IMR-90 (cell line): ENCODE results near the gene PGA5. TPM values are rescaled to one million over a fixed set of nuclear protein-coding genes. Genes with fewer than 3 reads are reported as not detected.

ENCODE experiments used
- polyA plus RNA-seq, 3 experiments: library from polyadenylated mRNA; depleted of rRNA; stranded (reverse); fragments of >200 nt; gene quantifications; 2 replicates each; pipeline ENCODE4 v1.2.3, GENCODE V29; 2012; ENCODE audit warnings: low replicate concordance in 1 of 3
- total RNA-seq: library from RNA; depleted of rRNA; stranded (reverse); fragments of >200 nt; gene quantifications from 2 replicates; pipeline ENCODE4 v1.2.3, GENCODE V29; 2012; rRNA removed

PGA5 gene
- total and polyA plus RNA-seq, 2 of the 4 experiments (the other 2 are of a cell fraction) = not detected

Other genes with a start within 250 kb of the PGA5 start
- not detected in 2 replicates for gene CD5, start 138.7 kb upstream of the PGA5 start, total RNA-seq
- gene CD5, start 138.7 kb upstream of the PGA5 start, polyA plus RNA-seq (2012; rRNA removed) = not detected in 2 replicates
- gene VPS37C, start 79.7 kb upstream of the PGA5 start, total RNA-seq = 3.2 and 3.6 TPM in 2 replicates
- 13.2 and 14.1 TPM in 2 replicates for gene VPS37C, start 79.7 kb upstream of the PGA5 start, polyA plus RNA-seq (2012; rRNA removed)
- 0.18 TPM in 1 of 2 replicates, not detected in the other for gene PGA3, start 37.7 kb upstream of the PGA5 start, total RNA-seq
- gene PGA3, start 37.7 kb upstream of the PGA5 start, polyA plus RNA-seq (2012; rRNA removed) = not detected in 2 replicates
- not detected in 2 replicates for gene PGA4, start 18.8 kb upstream of the PGA5 start, total RNA-seq
- not detected in 2 replicates for gene PGA4, start 18.8 kb upstream of the PGA5 start, polyA plus RNA-seq (2012; rRNA removed)
- under 0.01 and 0.28 TPM in 2 replicates for gene VWCE, start 54.1 kb downstream of the PGA5 start, total RNA-seq
- 1.1 and 1.7 TPM in 2 replicates for gene VWCE, start 54.1 kb downstream of the PGA5 start, polyA plus RNA-seq (2012; rRNA removed)
- gene DDB1, start 91.9 kb downstream of the PGA5 start, total RNA-seq = 372 and 412 TPM in 2 replicates
- 208 and 221 TPM in 2 replicates for gene DDB1, start 91.9 kb downstream of the PGA5 start, polyA plus RNA-seq (2012; rRNA removed)
- gene TKFC, start 92.1 kb downstream of the PGA5 start, total RNA-seq = 8.9 and 10.4 TPM in 2 replicates
- 30.8 and 33.3 TPM in 2 replicates for gene TKFC, start 92.1 kb downstream of the PGA5 start, polyA plus RNA-seq (2012; rRNA removed)
- 13.6 and 15.3 TPM in 2 replicates for gene CYB561A3, start 120.7 kb downstream of the PGA5 start, total RNA-seq
- 36.5 and 39.2 TPM in 2 replicates for gene CYB561A3, start 120.7 kb downstream of the PGA5 start, polyA plus RNA-seq (2012; rRNA removed)
- gene TMEM138, start 121.2 kb downstream of the PGA5 start, total RNA-seq = 16.7 and 16.8 TPM in 2 replicates
- gene TMEM138, start 121.2 kb downstream of the PGA5 start, polyA plus RNA-seq (2012; rRNA removed) = 53.2 and 55.9 TPM in 2 replicates
- gene TMEM216, start 151.4 kb downstream of the PGA5 start, total RNA-seq = 10.0 TPM in 2 replicates
- 16.5 and 17.2 TPM in 2 replicates for gene TMEM216, start 151.4 kb downstream of the PGA5 start, polyA plus RNA-seq (2012; rRNA removed)
- gene CPSF7, start 188.8 kb downstream of the PGA5 start, total RNA-seq = 9.5 and 10.3 TPM in 2 replicates
- gene CPSF7, start 188.8 kb downstream of the PGA5 start, polyA plus RNA-seq (2012; rRNA removed) = 55.2 and 68.8 TPM in 2 replicates
- gene SDHAF2, start 188.9 kb downstream of the PGA5 start, total RNA-seq = 34.7 and 50.4 TPM in 2 replicates
- gene SDHAF2, start 188.9 kb downstream of the PGA5 start, polyA plus RNA-seq (2012; rRNA removed) = 91.1 and 91.5 TPM in 2 replicates